Mesendoderm (in vitro differentiated cells): ENCODE results near the gene HNRNPH3.

ENCODE experiments used
- DNase-seq: peaks from one replicate; pipeline ENCODE4 v3.0.0; 2013
- H2AK5ac ChIP-seq: 2 replicates; pipeline ENCODE4 v1.6.1; 2013; ENCODE audit warnings: low read length, inconsistent platforms
- H2BK120ac ChIP-seq: 2 replicates; pipeline ENCODE4 v1.6.1; 2013; ENCODE audit warnings: low read depth, mild to moderate bottlenecking, low read length, moderate library complexity, mixed read lengths
- H2BK15ac ChIP-seq: replicated peaks from 2 replicates; pipeline ENCODE4 v1.6.1; 2013; ENCODE audit warnings: low read depth, mild to moderate bottlenecking, moderate library complexity
- H2BK5ac ChIP-seq: 2 replicates; pipeline ENCODE4 v1.6.1; 2013; ENCODE audit warnings: low read length, inconsistent platforms
- H3K18ac ChIP-seq: 2 replicates; pipeline ENCODE4 v1.6.1; 2013; ENCODE audit warnings: mild to moderate bottlenecking, low read length, mixed read lengths
- H3K23ac ChIP-seq: one replicate; pipeline ENCODE4 v1.6.1; 2013; ENCODE audit warnings: low read length
- H3K27ac ChIP-seq: 2 replicates; pipeline ENCODE4 v1.5.1; 2013; ENCODE audit warnings: low read depth, mild to moderate bottlenecking, inconsistent platforms, low read length, moderate library complexity
- H3K27me3 ChIP-seq: 2 replicates; pipeline ENCODE4 v1.6.1; 2013; ENCODE audit warnings: low read length, control low read depth, mild to moderate bottlenecking, inconsistent platforms; ENCODE audit not compliant: insufficient read depth, poor library complexity
- H3K36me3 ChIP-seq: 2 replicates; pipeline ENCODE4 v1.6.1; 2013; ENCODE audit warnings: low read length, inconsistent platforms; ENCODE audit not compliant: control insufficient read depth, insufficient read depth
- H3K4ac ChIP-seq: one replicate; pipeline ENCODE4 v1.6.1; 2013; ENCODE audit warnings: low read depth, mild to moderate bottlenecking, low read length, moderate library complexity
- H3K4me1 ChIP-seq: 2 replicates; pipeline ENCODE4 v1.6.1; 2013; ENCODE audit warnings: low read depth, low read length, inconsistent platforms; ENCODE audit not compliant: control insufficient read depth
- H3K4me2 ChIP-seq: 2 replicates; pipeline ENCODE4 v1.6.1; 2013; ENCODE audit warnings: low read length
- H3K4me3 ChIP-seq: 2 replicates; pipeline ENCODE4 v1.5.1; 2013; ENCODE audit warnings: mild to moderate bottlenecking, low read length
- H3K56ac ChIP-seq: one replicate; pipeline ENCODE4 v1.6.1; 2013; ENCODE audit warnings: low read length
- H3K79me1 ChIP-seq: 2 replicates; pipeline ENCODE4 v1.6.1; 2013; ENCODE audit warnings: low read length, inconsistent platforms
- H3K79me2 ChIP-seq: 2 replicates; pipeline ENCODE4 v1.6.1; 2013; ENCODE audit warnings: mild to moderate bottlenecking, low read length; ENCODE audit not compliant: control insufficient read depth, insufficient read depth
- H3K9ac ChIP-seq: 2 replicates; pipeline ENCODE4 v1.6.1; 2013; ENCODE audit warnings: low read length, inconsistent platforms
- H4K5ac ChIP-seq: one replicate; pipeline ENCODE4 v1.6.1; 2013; ENCODE audit warnings: low read length
- H4K8ac ChIP-seq: one replicate; pipeline ENCODE4 v1.6.1; 2013; ENCODE audit warnings: low read depth, mild to moderate bottlenecking, control low read depth, low read length, moderate library complexity
- WGBS: extraction: QIAGEN DNeasy Blood & Tissue Kit; methylation state at CpG from one replicate; pipeline ENCODE4 v1.1.7; 2013; ENCODE audit warnings: low lambda C conversion rate, missing lambda C conversion rate; ENCODE audit not compliant: insufficient coverage; ENCODE audit errors: extremely low coverage; 5-methylcytosine and 5-hydroxymethylcytosine counted together

Gene HNRNPH3

GRCh38 chr10:68364101-68364886 is 32.4 kb downstream of the HNRNPH3 start:
- H3K27me3 ChIP-seq: no peaks in the 10 kb centered on the region
- no peak overlapping the region for H3K27ac ChIP-seq
- H3K9ac ChIP-seq: no peak overlapping the region
- H3K4ac ChIP-seq: no peak overlapping the region
- no peak overlapping the region for H3K18ac ChIP-seq
- no peak overlapping the region for H3K4me2 ChIP-seq
- H3K4me3 ChIP-seq: no peak overlapping the region
- H3K79me2 ChIP-seq: no peaks in the 10 kb centered on the region
- no peak overlapping the region for H2AK5ac ChIP-seq
- 100% methylated on average over 1 of the region's 3 CpGs for WGBS
- no peak overlapping the region for H3K56ac ChIP-seq
- H3K4me1 ChIP-seq: no peaks in the 10 kb centered on the region
- no peak overlapping the region for H2BK15ac ChIP-seq
- H3K79me1 ChIP-seq: no peaks in the 10 kb centered on the region
- H4K8ac ChIP-seq: no peak overlapping the region
- no peak overlapping the region for H2BK5ac ChIP-seq
- no peak overlapping the region for H2BK120ac ChIP-seq
- DNase-seq: no peak
- H3K36me3 ChIP-seq: no peaks in the 10 kb centered on the region
- H3K23ac ChIP-seq: no peak overlapping the region
- H4K5ac ChIP-seq: no peak overlapping the region

- no peak overlapping the region for H4K8ac ChIP-seq
- no peak overlapping the region for H2AK5ac ChIP-seq
- no peak overlapping the region for H3K23ac ChIP-seq
- no peaks in the 10 kb centered on the region for H3K79me2 ChIP-seq
- H2BK15ac ChIP-seq: no peak overlapping the region
- no peaks in the 10 kb centered on the region for H3K27me3 ChIP-seq
- no peak overlapping the region for H3K9ac ChIP-seq
- H3K27ac ChIP-seq: no peak overlapping the region
- no peak overlapping the region for H3K4me3 ChIP-seq
- H3K56ac ChIP-seq: no peak overlapping the region
- H3K4me2 ChIP-seq: no peak overlapping the region
- H4K5ac ChIP-seq: no peak overlapping the region
- H3K36me3 ChIP-seq: no peaks in the 10 kb centered on the region
- H3K4ac ChIP-seq: no peak overlapping the region
- no peaks in the 10 kb centered on the region for H3K79me1 ChIP-seq
- H2BK120ac ChIP-seq: no peak overlapping the region
- no CpG with 5 or more reads among the region's 2 CpGs for WGBS
- H2BK5ac ChIP-seq: no peak overlapping the region
- no peak overlapping the region for H3K18ac ChIP-seq
- no peaks in the 10 kb centered on the region for H3K4me1 ChIP-seq
- no peak for DNase-seq
These were observed 33.7 kb downstream of the HNRNPH3 start for GRCh38 chr10:68365611-68366010.

- Histone ChIP-seq H2BK120ac (no peak overlapping the region), H3K4me1 (no peaks in the 10 kb centered on the region), H4K8ac (no peak overlapping the region), H3K36me3 (no peaks in the 10 kb centered on the region), H4K5ac (no peak overlapping the region), H3K4me3 (no peak overlapping the region), H2AK5ac (no peak overlapping the region), H3K9ac (no peak overlapping the region), H3K18ac (no peak overlapping the region), H3K27me3 (no peaks in the 10 kb centered on the region), H2BK5ac (no peak overlapping the region), H3K4me2 (no peak overlapping the region), H3K23ac (no peak overlapping the region), H3K27ac (no peak overlapping the region), H3K56ac (no peak overlapping the region), H3K79me1 (no peaks in the 10 kb centered on the region), H3K4ac (no peak overlapping the region), H2BK15ac (no peak overlapping the region), H3K79me2 (no peaks in the 10 kb centered on the region)
- DNase-seq: no peak
- WGBS: no CpG with 5 or more reads among the region's 5 CpGs
These were observed 34.7 kb downstream of the HNRNPH3 start for GRCh38 chr10:68366600-68366999.

GRCh38 chr10:68367121-68367520 is 35.3 kb downstream of the HNRNPH3 start:
- H3K36me3 ChIP-seq: no peaks in the 10 kb centered on the region
- no peaks in the 10 kb centered on the region for H3K79me1 ChIP-seq
- no peak overlapping the region for H2BK15ac ChIP-seq
- no peak overlapping the region for H3K4ac ChIP-seq
- H4K5ac ChIP-seq: no peak overlapping the region
- no peak overlapping the region for H3K9ac ChIP-seq
- no peak overlapping the region for H3K4me2 ChIP-seq
- no peak overlapping the region for H3K27ac ChIP-seq
- H3K27me3 ChIP-seq: no peaks in the 10 kb centered on the region
- no peaks in the 10 kb centered on the region for H3K79me2 ChIP-seq
- no peak overlapping the region for H3K23ac ChIP-seq
- H3K4me3 ChIP-seq: no peak overlapping the region
- no peaks in the 10 kb centered on the region for H3K4me1 ChIP-seq
- H2BK5ac ChIP-seq: no peak overlapping the region
- no peak overlapping the region for H3K18ac ChIP-seq
- no peak overlapping the region for H4K8ac ChIP-seq
- no peak overlapping the region for H3K56ac ChIP-seq
- no CpG with 5 or more reads among the region's 2 CpGs for whole genome bisulfite sequencing
- no peak overlapping the region for H2AK5ac ChIP-seq
- no peak overlapping the region for H2BK120ac ChIP-seq
- no peak for DNase-seq

- Histone ChIP-seq H4K8ac (no peak overlapping the region), H2BK5ac (no peak overlapping the region), H3K4me3 (no peak overlapping the region), H3K79me2 (no peaks in the 10 kb centered on the region), H2BK15ac (no peak overlapping the region), H3K79me1 (no peaks in the 10 kb centered on the region), H2AK5ac (no peak overlapping the region), H3K36me3 (no peaks in the 10 kb centered on the region), H3K4ac (no peak overlapping the region), H3K23ac (no peak overlapping the region), H3K27me3 (no peaks in the 10 kb centered on the region), H3K4me1 (no peaks in the 10 kb centered on the region), H3K27ac (no peak overlapping the region), H3K18ac (no peak overlapping the region), H3K56ac (no peak overlapping the region), H2BK120ac (no peak overlapping the region), H4K5ac (no peak overlapping the region), H3K4me2 (no peak overlapping the region), H3K9ac (no peak overlapping the region)
- no CpG with 5 or more reads among the region's 1 CpG for WGBS
- no peak for DNase-seq
These were observed 39.7 kb downstream of the HNRNPH3 start for GRCh38 chr10:68371604-68372003.

- Histone ChIP-seq H3K56ac (no peak overlapping the region), H3K4me2 (no peak overlapping the region), H2BK120ac (no peak overlapping the region), H3K4me3 (no peak overlapping the region), H4K8ac (no peak overlapping the region), H2BK15ac (no peak overlapping the region), H3K79me1 (no peaks in the 10 kb centered on the region), H3K23ac (no peak overlapping the region), H2BK5ac (no peak overlapping the region), H3K36me3 (no peaks in the 10 kb centered on the region), H3K4me1 (no peaks in the 10 kb centered on the region), H3K27ac (no peak overlapping the region), H3K9ac (no peak overlapping the region), H3K18ac (no peak overlapping the region), H3K4ac (no peak overlapping the region), H3K27me3 (no peaks in the 10 kb centered on the region), H3K79me2 (no peaks in the 10 kb centered on the region), H2AK5ac (no peak overlapping the region), H4K5ac (no peak overlapping the region)
- no CpG with 5 or more reads among the region's 2 CpGs for WGBS
- no peak for DNase-seq
These were observed 53.9 kb downstream of the HNRNPH3 start for GRCh38 chr10:68385740-68386139.
